ENCODE measurements around the gene RASGRP4.

The RASGRP4 gene

DNA sequence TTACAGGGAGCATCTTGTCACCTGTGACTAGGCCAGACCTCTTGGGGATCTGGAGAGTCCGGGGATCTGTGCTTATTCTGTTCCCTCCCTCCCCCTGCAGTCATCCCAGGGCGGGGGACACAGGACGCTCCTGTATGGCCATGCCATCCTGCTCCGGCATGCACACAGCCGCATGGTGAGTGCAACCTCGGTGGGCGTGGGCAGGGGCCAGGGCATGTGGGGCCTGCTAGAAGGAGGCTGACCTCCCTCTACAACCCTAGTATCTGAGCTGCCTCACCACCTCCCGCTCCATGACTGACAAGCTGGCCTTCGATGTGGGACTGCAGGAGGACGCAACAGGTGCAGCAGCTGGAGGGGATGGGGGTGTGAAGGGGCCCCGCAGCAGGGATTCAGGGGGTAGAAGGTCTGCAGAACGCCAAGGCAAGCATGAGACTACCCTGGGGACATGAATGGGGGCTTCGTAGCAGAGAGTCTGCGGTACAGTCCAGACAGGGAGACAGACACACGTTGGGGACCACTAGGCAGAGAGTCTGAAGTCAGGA, 17.5 kb upstream of the RASGRP4 start:
- Histone ChIP-seq H3K36me3 (ENCODE audit: insufficient read depth, low read depth, low read length) (peaks cover 39% of the 10 kb centered on the region), H3K4me3 (ENCODE audit: low read length) (no peak overlapping the region), H3K27me3 (ENCODE audit: insufficient read depth, low read length) (no peaks in the 10 kb centered on the region), H3K9ac (ENCODE audit: low read depth, low read length) (no peak overlapping the region), H3K4me1 (ENCODE audit: insufficient read depth, low read length) (no peaks in the 10 kb centered on the region; the same call in 1 of the 2 replicates), H3K9me3 (ENCODE audit: insufficient read depth, low read depth, low read length) (no peaks in the 10 kb centered on the region), H3K27ac (ENCODE audit: low read length) (no peak overlapping the region)

DNA sequence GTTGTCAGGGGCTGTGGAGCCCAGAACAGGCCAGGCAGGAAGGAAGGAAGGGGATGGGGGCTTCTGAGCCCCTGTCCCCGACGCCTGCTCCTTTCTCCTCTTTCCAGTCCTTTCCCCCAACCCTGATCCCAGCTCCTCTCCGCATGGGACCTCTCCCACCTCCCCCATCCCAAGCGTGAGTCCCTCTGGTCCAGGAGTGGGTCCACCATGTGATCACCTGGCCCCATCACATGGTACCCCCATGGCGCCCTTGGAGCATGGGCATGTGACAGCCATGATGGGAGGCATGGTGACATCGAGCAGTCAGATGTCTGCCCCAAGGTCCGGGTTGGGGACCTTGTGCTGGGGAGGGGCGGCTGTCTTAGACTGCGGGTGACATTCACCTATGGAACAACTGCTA, 16.7 kb upstream of the RASGRP4 start:
- Histone ChIP-seq H3K27ac (ENCODE audit: low read length) (no peak overlapping the region), H3K27me3 (ENCODE audit: insufficient read depth, low read length) (no peaks in the 10 kb centered on the region), H3K9ac (ENCODE audit: low read depth, low read length) (no peak overlapping the region), H3K4me3 (ENCODE audit: low read length) (no peak overlapping the region), H3K9me3 (ENCODE audit: insufficient read depth, low read depth, low read length) (no peaks in the 10 kb centered on the region), H3K36me3 (ENCODE audit: insufficient read depth, low read depth, low read length) (peaks cover 39% of the 10 kb centered on the region), H3K4me1 (ENCODE audit: insufficient read depth, low read length) (no peaks in the 10 kb centered on the region; the same call in 1 of the 2 replicates)

GRCh38 chr19:38441657-38442348, 15.8 kb upstream of the RASGRP4 start:
- no peaks in the 10 kb centered on the region; the same call in 1 of the 2 replicates for H3K4me1 ChIP-seq (ENCODE audit: insufficient read depth, low read length)
- no peak overlapping the region; the same call in 1 of the 2 replicates for H3K9ac ChIP-seq (ENCODE audit: low read depth, low read length)
- H3K27ac ChIP-seq (ENCODE audit: low read length), result no peak overlapping the region
- no peak overlapping the region for H3K4me3 ChIP-seq (ENCODE audit: low read length)
- H3K9me3 ChIP-seq (ENCODE audit: insufficient read depth, low read depth, low read length), result no peaks in the 10 kb centered on the region
- no peaks in the 10 kb centered on the region for H3K27me3 ChIP-seq (ENCODE audit: insufficient read depth, low read length)
- H3K36me3 ChIP-seq (ENCODE audit: insufficient read depth, low read depth, low read length), result peaks cover 39% of the 10 kb centered on the region

GRCh38 chr19:38440592-38440991, 14.6 kb upstream of the RASGRP4 start:
- no peaks in the 10 kb centered on the region for H3K9me3 ChIP-seq (ENCODE audit: insufficient read depth, low read depth, low read length)
- no peaks in the 10 kb centered on the region; the same call in 1 of the 2 replicates for H3K4me1 ChIP-seq (ENCODE audit: insufficient read depth, low read length)
- no peak overlapping the region for H3K9ac ChIP-seq (ENCODE audit: low read depth, low read length)
- H3K36me3 ChIP-seq (ENCODE audit: insufficient read depth, low read depth, low read length), result peaks cover 29% of the 10 kb centered on the region; the same call in 1 of the 2 replicates
- H3K27me3 ChIP-seq (ENCODE audit: insufficient read depth, low read length), result no peaks in the 10 kb centered on the region
- H3K4me3 ChIP-seq (ENCODE audit: low read length), result no peak overlapping the region
- H3K27ac ChIP-seq (ENCODE audit: low read length), result no peak overlapping the region

DNA sequence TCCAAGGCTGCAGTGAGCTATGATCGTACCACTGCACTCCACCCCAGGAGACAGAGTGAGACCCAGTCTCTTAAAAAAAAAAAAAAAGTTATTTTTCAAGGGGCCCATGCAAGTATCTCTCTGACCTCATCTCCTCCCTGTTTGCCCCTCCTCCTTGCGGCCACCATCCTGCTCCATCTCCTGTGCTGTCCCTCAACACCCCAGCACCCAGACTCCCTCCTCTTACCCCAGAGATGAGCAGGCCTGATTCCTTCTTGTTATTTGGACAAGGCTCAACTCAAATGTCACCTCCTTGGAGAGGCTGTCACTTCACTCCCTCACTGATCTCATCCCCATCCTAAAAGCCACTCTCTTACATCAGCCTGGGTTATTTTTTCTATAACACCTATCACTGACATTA, 11.9 kb upstream of the RASGRP4 start:
- no peaks in the 10 kb centered on the region for H3K27me3 ChIP-seq (ENCODE audit: insufficient read depth, low read length)
- no peaks in the 10 kb centered on the region for H3K9me3 ChIP-seq (ENCODE audit: insufficient read depth, low read depth, low read length)
- peaks cover 9% of the 10 kb centered on the region; the same call in 1 of the 2 replicates for H3K4me1 ChIP-seq (ENCODE audit: insufficient read depth, low read length)
- no peak overlapping the region for H3K27ac ChIP-seq (ENCODE audit: low read length)
- no peak overlapping the region for H3K4me3 ChIP-seq (ENCODE audit: low read length)
- H3K36me3 ChIP-seq (ENCODE audit: insufficient read depth, low read depth, low read length), result peaks cover 5% of the 10 kb centered on the region; the same call in 1 of the 2 replicates
- no peak overlapping the region for H3K9ac ChIP-seq (ENCODE audit: low read depth, low read length)

GRCh38 chr19:38437295-38437694, 11.3 kb upstream of the RASGRP4 start:
- H3K4me3 ChIP-seq (ENCODE audit: low read length), result no peak overlapping the region

DNA sequence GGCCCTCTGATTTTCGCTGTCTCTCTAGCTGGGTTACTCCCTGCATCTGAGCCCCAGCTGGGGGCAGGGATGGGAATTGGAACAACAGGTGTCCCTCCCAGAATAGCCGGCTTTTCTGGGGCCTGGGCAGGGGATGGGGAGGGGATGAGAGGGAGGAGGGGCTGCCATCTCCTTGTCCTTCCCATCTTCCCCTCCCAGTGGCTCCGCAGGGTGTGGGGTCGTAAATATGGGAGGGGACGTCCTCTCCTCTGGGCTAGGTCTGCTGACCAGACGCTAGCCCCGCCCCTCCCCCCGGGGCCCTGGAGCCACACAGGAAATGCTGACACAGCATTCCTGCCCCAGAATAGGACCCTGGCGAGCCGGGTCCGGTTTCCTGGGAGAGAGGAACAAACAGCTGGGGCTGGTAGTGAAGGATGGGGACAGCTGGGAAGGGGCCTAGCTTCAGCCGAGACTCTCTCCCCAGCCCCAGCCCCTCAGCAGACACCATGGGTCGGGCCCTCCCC, 8.6 kb upstream of the RASGRP4 start:
- Histone ChIP-seq H3K4me3 (ENCODE audit: low read length) (peak overlapping the region; percentile 73), H3K27ac (ENCODE audit: low read length) (peak overlapping the region; percentile 99), H3K36me3 (ENCODE audit: insufficient read depth, low read depth, low read length) (no peaks in the 10 kb centered on the region), H3K9ac (ENCODE audit: low read depth, low read length) (peak overlapping the region; percentile 72; the same call in 1 of the 2 replicates), H3K9me3 (ENCODE audit: insufficient read depth, low read depth, low read length) (no peaks in the 10 kb centered on the region), H3K27me3 (ENCODE audit: insufficient read depth, low read length) (no peaks in the 10 kb centered on the region), H3K4me1 (ENCODE audit: insufficient read depth, low read length) (peaks cover 9% of the 10 kb centered on the region; the same call in 1 of the 2 replicates)

More at GRCh38 chr19:38437295-38437694, 11.3 kb upstream of the RASGRP4 start:
- Histone ChIP-seq H3K9me3 (ENCODE audit: insufficient read depth, low read depth, low read length) (no peaks in the 10 kb centered on the region), H3K9ac (ENCODE audit: low read depth, low read length) (no peak overlapping the region), H3K27ac (ENCODE audit: low read length) (no peak overlapping the region), H3K4me1 (ENCODE audit: insufficient read depth, low read length) (peaks cover 9% of the 10 kb centered on the region; the same call in 1 of the 2 replicates), H3K36me3 (ENCODE audit: insufficient read depth, low read depth, low read length) (no peaks in the 10 kb centered on the region), H3K27me3 (ENCODE audit: insufficient read depth, low read length) (no peaks in the 10 kb centered on the region)

GRCh38 chr19:38433268-38433733, 7.3 kb upstream of the RASGRP4 start, which contains the start of gene RYR1:
RYR1 (plus strand) TSS chr19:38433691; CDS start chr19:38433830, 139 bp downstream.
- Histone ChIP-seq H3K4me3 (ENCODE audit: low read length) (peak within 1 kb of the TSS; percentile 73), H3K9ac (ENCODE audit: low read depth, low read length) (peak within 1 kb of the TSS; percentile 72; the same call in 1 of the 2 replicates), H3K9me3 (ENCODE audit: insufficient read depth, low read depth, low read length) (no peaks in the 10 kb centered on the region), H3K36me3 (ENCODE audit: insufficient read depth, low read depth, low read length) (no peaks in the 10 kb centered on the region), H3K4me1 (ENCODE audit: insufficient read depth, low read length) (peaks cover 9% of the 10 kb centered on the region; the same call in 1 of the 2 replicates), H3K27me3 (ENCODE audit: insufficient read depth, low read length) (no peaks in the 10 kb centered on the region), H3K27ac (ENCODE audit: low read length) (no peak within 1 kb of the TSS)

- H3K9me3 ChIP-seq (ENCODE audit: insufficient read depth, low read depth, low read length), result no peaks in the 10 kb centered on the region
- no peak overlapping the region for H3K4me3 ChIP-seq (ENCODE audit: low read length)
- H3K36me3 ChIP-seq (ENCODE audit: insufficient read depth, low read depth, low read length), result no peaks in the 10 kb centered on the region
- no peaks in the 10 kb centered on the region for H3K27me3 ChIP-seq (ENCODE audit: insufficient read depth, low read length)
- H3K27ac ChIP-seq (ENCODE audit: low read length), result no peak overlapping the region
- H3K4me1 ChIP-seq (ENCODE audit: insufficient read depth, low read length), result peaks cover 13% of the 10 kb centered on the region; the same call in 1 of the 2 replicates
- no peak overlapping the region for H3K9ac ChIP-seq (ENCODE audit: low read depth, low read length)
Observed at GRCh38 chr19:38430931-38431330, 4.9 kb upstream of the RASGRP4 start.

DNA sequence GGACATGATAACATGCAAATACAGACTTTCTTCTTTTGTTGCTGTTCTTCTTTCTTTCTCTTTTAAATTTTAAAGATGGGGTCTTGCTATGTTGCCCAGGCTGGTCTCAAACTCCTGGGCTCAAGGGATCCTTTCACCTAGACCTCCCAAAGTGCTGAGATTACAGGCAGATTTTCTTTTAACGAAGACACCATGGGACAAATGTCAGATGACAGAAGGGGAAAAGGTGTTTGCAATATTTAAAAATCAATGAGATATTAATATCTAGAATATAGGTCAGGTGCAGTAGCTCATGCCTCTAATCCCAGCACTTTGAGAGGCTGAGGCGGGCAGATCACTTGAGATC, 3.8 kb upstream of the RASGRP4 start:
- no peak overlapping the region for H3K27ac ChIP-seq (ENCODE audit: low read length)

DNA sequence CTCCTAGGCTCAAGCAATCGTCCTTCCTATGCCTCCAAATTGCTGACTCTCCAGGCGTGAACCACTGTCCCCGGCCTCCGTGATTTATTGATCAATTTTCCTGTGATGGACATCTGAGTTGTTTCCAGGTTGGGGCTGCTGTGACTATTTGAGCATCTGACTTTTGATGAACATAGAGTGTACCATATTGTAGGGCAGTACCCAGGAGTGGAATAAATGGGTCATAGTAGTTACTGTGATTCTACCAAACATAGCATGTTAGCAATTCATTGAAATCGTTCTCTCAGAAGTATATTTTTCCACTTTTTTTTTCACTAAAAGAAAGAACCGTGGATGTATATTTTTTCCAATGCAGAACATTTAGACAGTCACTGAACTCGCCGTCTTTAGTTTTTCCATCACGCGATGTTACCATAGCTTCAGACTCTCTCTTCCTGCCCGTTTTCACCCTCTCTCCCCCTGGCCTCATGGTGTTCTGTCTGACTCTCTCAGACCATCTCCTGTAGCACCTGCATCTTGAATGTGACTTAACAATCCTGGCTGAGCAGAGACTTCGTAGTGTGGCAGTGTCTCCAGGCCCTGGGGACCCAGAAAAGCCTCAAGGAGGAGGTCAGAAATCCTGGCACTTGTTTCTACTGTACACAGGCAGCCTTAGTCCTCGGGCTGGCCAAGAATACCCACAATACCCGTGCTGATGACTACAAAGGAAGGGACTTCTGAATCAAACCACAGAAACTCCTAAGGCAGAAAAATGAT, 3.2 kb upstream of the RASGRP4 start:
- no peaks in the 10 kb centered on the region for H3K9me3 ChIP-seq (ENCODE audit: insufficient read depth, low read depth, low read length)
- no peak overlapping the region for H3K27ac ChIP-seq (ENCODE audit: low read length)
- no peak overlapping the region for H3K9ac ChIP-seq (ENCODE audit: low read depth, low read length)
- no peaks in the 10 kb centered on the region for H3K36me3 ChIP-seq (ENCODE audit: insufficient read depth, low read depth, low read length)
- H3K4me3 ChIP-seq (ENCODE audit: low read length), result no peak overlapping the region
- no peaks in the 10 kb centered on the region for H3K27me3 ChIP-seq (ENCODE audit: insufficient read depth, low read length)
- peaks cover 8% of the 10 kb centered on the region; the same call in 1 of the 2 replicates for H3K4me1 ChIP-seq (ENCODE audit: insufficient read depth, low read length)

More for the DNA sequence above, 3.8 kb upstream of the RASGRP4 start:
- no peaks in the 10 kb centered on the region for H3K36me3 ChIP-seq (ENCODE audit: insufficient read depth, low read depth, low read length)
- no peak overlapping the region for H3K9ac ChIP-seq (ENCODE audit: low read depth, low read length)
- no peaks in the 10 kb centered on the region for H3K9me3 ChIP-seq (ENCODE audit: insufficient read depth, low read depth, low read length)
- peaks cover 8% of the 10 kb centered on the region; the same call in 1 of the 2 replicates for H3K4me1 ChIP-seq (ENCODE audit: insufficient read depth, low read length)
- H3K4me3 ChIP-seq (ENCODE audit: low read length), result no peak overlapping the region
- no peaks in the 10 kb centered on the region for H3K27me3 ChIP-seq (ENCODE audit: insufficient read depth, low read length)
